ENCODE data around the gene TFIP11. TPM values are rescaled to one million over a fixed set of nuclear protein-coding genes. Genes with fewer than 3 reads are reported as not detected.

Gene TFIP11
- polyA plus RNA-seq, 1 experiment = 34.8 TPM

DNA sequence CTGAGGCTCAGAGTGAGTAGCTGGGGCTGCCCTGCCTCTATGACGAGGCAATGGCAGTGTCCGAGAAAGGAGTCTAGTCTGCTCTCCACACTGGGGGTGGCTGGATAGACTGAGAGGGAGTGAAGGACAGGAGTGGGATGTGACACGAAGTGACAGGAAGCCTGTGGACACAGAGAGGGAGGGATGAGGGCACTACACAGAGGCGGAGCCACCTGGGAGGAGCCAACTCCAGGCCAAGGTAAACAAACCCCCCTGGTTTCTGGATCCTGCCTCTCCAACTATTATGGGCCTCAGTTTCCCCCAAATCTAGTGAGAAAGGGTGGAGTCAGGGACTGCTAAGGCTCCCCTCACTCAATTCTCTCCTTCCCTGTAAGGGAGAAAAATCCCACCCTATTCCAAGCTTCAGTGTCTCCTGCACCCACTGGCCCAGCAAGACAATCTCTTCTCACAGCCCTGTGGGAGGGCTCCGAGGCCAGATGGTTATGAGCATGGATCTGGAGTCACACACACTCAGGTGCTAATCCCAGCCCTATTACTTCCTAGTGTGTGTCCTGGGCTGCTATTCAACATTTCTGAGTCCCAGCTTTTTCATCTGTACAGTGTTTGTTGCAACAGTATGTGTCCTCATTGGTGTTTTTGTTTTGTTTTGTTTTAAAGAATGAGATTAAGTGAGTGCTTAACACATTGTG lies 58.3 kb downstream of the TFIP11 start:
- no peak for TF ChIP-seq CTCF (IDR thresholded peaks at IDR 0.05; ENCODE audit: low read depth, low read length)
- H3K4me3 ChIP-seq (ENCODE audit: low read depth, low read length) = no peak overlapping the region
- H3K9me3 ChIP-seq (ENCODE audit: control insufficient read depth, insufficient read depth, low read length) = no peaks in the 10 kb centered on the region
- H3K27me3 ChIP-seq (ENCODE audit: control insufficient read depth, insufficient read depth, low read length) = no peaks in the 10 kb centered on the region
- ChIA-PET CTCF (no interaction called here), POLR2A (no interaction called here)
- no peak overlapping the region for H3K27ac ChIP-seq (ENCODE audit: low read depth, low read length)
- DNase-seq (ENCODE audit: low read depth, low spot score) = no peak

- H3K4me3 ChIP-seq (ENCODE audit: low read depth, low read length) = no peak overlapping the region
- DNase-seq (ENCODE audit: low read depth, low spot score) = no peak
- ChIA-PET CTCF (interaction anchor here (0.6 to 1.6 kb wide), 3 partner anchors 8 to 89 kb away, joined by 3 to 8 read pairs (median 5); no protein-coding TSS in a partner anchor), POLR2A (no interaction called here)
- no peak for TF ChIP-seq CTCF (IDR thresholded peaks at IDR 0.05; ENCODE audit: low read depth, low read length)
- no peaks in the 10 kb centered on the region for H3K27me3 ChIP-seq (ENCODE audit: control insufficient read depth, insufficient read depth, low read length)
- no peak overlapping the region for H3K27ac ChIP-seq (ENCODE audit: low read depth, low read length)
- no peaks in the 10 kb centered on the region for H3K9me3 ChIP-seq (ENCODE audit: control insufficient read depth, insufficient read depth, low read length)
Measured at GRCh38 chr22:26453216-26453615, 59.1 kb downstream of the TFIP11 start.

DNA sequence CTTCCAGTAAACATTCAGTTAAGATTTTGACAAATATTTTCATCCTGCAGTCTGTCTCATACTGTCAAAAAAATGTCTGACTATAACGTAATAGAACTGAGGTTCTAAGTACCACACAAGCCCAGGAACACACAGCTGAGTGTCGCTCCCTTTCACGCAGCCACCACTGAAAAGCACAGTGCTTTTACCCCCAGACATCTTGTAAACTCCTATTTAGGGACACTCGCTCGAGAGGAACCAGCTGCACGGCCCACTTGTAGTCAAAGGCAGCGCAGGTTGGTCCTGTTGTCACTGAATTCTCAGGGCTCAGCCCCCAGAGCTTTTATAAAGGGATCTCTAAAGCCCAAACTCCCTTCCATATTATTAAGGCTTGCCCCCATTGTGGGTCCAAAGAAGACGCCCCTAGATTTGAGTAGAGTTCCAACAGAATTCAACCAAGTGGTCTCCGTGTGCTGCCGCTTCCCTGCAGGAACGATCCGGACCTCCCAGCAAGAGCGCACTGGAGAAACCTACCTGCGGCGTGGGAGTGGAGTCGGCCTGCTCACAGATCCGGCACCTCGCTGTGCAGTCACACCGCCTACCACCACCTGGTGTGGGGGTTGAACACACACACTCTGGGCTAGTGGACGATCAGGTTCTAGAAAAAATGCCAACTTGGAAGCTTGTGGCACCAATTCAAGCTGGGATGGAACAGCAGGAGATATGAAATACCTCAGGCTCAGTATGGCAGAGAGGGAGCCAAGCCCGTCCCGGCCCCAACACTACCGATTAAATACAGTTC lies 59.8 kb downstream of the TFIP11 start:
- no peaks in the 10 kb centered on the region for H3K27me3 ChIP-seq (ENCODE audit: control insufficient read depth, insufficient read depth, low read length)
- no peak for DNase-seq (ENCODE audit: low read depth, low spot score)
- POLR2A ChIA-PET = no interaction called here
- no peak overlapping the region for H3K4me3 ChIP-seq (ENCODE audit: low read depth, low read length)
- no peaks in the 10 kb centered on the region for H3K9me3 ChIP-seq (ENCODE audit: control insufficient read depth, insufficient read depth, low read length)
- no peak overlapping the region for H3K27ac ChIP-seq (ENCODE audit: low read depth, low read length)
- no peak for TF ChIP-seq CTCF (IDR thresholded peaks at IDR 0.05; ENCODE audit: low read depth, low read length)
- CTCF ChIA-PET = interaction anchor here (1.0 to 1.6 kb wide), 3 partner anchors 8 to 88 kb away, joined by 3 to 5 read pairs (median 4); no protein-coding TSS in a partner anchor

DNA sequence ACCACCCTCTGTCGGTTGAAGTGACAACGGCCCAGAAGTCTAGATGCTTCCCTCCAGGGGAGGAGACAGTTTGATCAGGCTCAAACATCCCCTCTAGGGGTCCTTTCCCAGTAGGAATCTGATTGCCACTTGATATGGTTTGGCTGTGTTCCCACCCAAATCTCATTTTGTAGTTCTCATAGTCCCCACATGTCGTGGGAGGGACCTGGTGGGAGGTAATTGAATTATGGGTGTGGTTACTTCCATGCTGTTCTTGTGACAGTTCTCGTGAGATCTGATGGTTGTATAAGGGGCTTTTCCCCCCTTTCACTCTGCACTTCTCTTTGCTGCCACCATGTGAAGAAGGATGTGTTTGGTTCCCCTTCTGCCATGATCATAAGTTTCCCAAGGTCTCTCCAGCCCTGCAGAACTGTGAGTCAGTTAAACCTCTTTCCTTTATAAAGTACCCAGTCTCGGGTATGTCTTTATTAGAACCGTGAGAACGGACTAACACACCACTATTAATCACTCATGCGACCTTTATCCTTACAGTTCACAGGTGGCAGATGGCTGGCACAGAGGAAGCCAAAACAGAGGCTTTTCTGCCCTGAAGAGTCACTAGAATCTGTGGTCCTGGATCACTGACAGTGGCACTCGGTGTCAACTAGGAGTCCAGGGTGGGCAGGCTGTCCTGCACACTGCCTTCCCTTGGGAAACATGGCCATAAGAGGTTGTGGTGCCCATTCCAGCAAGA lies 61.7 kb downstream of the TFIP11 start:
- no peaks in the 10 kb centered on the region for H3K27me3 ChIP-seq (ENCODE audit: control insufficient read depth, insufficient read depth, low read length)
- no peak for TF ChIP-seq CTCF (IDR thresholded peaks at IDR 0.05; ENCODE audit: low read depth, low read length)
- no peak overlapping the region for H3K4me3 ChIP-seq (ENCODE audit: low read depth, low read length)
- no peak overlapping the region for H3K27ac ChIP-seq (ENCODE audit: low read depth, low read length)
- CTCF ChIA-PET = no interaction called here
- H3K9me3 ChIP-seq (ENCODE audit: control insufficient read depth, insufficient read depth, low read length) = no peaks in the 10 kb centered on the region
- no peak for DNase-seq (ENCODE audit: low read depth, low spot score)
- POLR2A ChIA-PET = no interaction called here
